HS-5 (cell line): ENCODE measurements around the gene XYLT1.
"Not testable (repeated sequence)": the region's sequence is repeated elsewhere in the genome, so short reads cannot be mapped to it uniquely, and the experiment has no call there.

Experiments used
- DNase-seq: peaks from one replicate; pipeline ENCODE4 v3.0.0-alpha.2; 2012; ENCODE audit warnings: low read depth

Gene XYLT1

GRCh38 chr16:17424771-17425170 lies 46.0 kb downstream of the XYLT1 start:
- no peak for DNase-seq

GRCh38 chr16:17423221-17423620 lies 47.5 kb downstream of the XYLT1 start:
- no peak for DNase-seq

- no peak for DNase-seq
Measured at GRCh38 chr16:17420816-17421215, 49.9 kb downstream of the XYLT1 start.

- no peak for DNase-seq
Measured at GRCh38 chr16:17419266-17419665, 51.5 kb downstream of the XYLT1 start.

- DNase-seq: no peak
Measured at GRCh38 chr16:17417740-17418139, 53.0 kb downstream of the XYLT1 start.

- no peak for DNase-seq
Measured at GRCh38 chr16:17416461-17417311, 54.1 kb downstream of the XYLT1 start.

GRCh38 chr16:17414916-17415315 lies 55.8 kb downstream of the XYLT1 start:
- no peak for DNase-seq

- no peak for DNase-seq
Measured at GRCh38 chr16:17414421-17414820, 56.3 kb downstream of the XYLT1 start.

- DNase-seq: no peak
Measured at GRCh38 chr16:17413508-17413907, 57.3 kb downstream of the XYLT1 start.

GRCh38 chr16:17412791-17413190 lies 58.0 kb downstream of the XYLT1 start:
- no peak for DNase-seq

GRCh38 chr16:17412221-17412620 lies 58.5 kb downstream of the XYLT1 start:
- no peak for DNase-seq

GRCh38 chr16:17411263-17411662 lies 59.5 kb downstream of the XYLT1 start:
- no peak for DNase-seq

GRCh38 chr16:17410316-17410715 lies 60.4 kb downstream of the XYLT1 start:
- not testable (repeated sequence) for DNase-seq

- no peak for DNase-seq
Measured at GRCh38 chr16:17409894-17410293, 60.9 kb downstream of the XYLT1 start.

GRCh38 chr16:17408955-17409441 lies 61.8 kb downstream of the XYLT1 start:
- DNase-seq: no peak

GRCh38 chr16:17408296-17408695 lies 62.5 kb downstream of the XYLT1 start:
- DNase-seq: no peak

GRCh38 chr16:17407321-17407720 lies 63.4 kb downstream of the XYLT1 start:
- DNase-seq: no peak

GRCh38 chr16:17404941-17405689 lies 65.6 kb downstream of the XYLT1 start:
- no peak for DNase-seq

GRCh38 chr16:17403859-17404545 lies 66.8 kb downstream of the XYLT1 start:
- DNase-seq: no peak

GRCh38 chr16:17403156-17403809 lies 67.5 kb downstream of the XYLT1 start:
- DNase-seq: no peak

GRCh38 chr16:17397499-17397891 lies 73.3 kb downstream of the XYLT1 start:
- no peak for DNase-seq
